ENCODE measurements around the gene TYR. TPM values are rescaled to one million over a fixed set of nuclear protein-coding genes. Genes with fewer than 3 reads are reported as not detected.
"Not testable (repeated sequence)": the region's sequence is repeated elsewhere in the genome, so short reads cannot be mapped to it uniquely, and the experiment has no call there.

The TYR gene
- total RNA-seq, 1 donor from 2014 or later: not detected

DNA sequence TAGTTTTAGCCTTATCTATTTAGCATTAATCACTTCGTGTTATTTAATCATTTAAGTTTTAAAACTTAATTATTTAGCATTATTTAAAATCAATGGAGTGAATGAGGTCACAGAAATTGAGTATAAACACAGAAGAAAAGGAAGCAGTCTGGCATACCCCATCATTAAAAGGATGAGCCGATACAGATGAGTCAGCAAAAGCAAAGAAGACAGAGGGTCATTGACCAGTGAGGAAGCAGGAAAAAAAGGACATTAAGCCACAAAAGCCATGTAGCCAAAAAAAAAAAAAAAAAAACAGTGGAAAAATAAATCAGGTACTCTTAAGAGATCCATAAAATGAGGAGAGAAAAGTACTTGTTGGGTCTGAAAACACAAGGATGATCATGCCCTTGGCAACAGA, 71.5 kb downstream of the TYR start:
- DNase-seq (no peak), ATAC-seq (ENCODE audit: poor library complexity) (no peak)
- intact Hi-C loops (cut with DNase I): no loop called here

DNA sequence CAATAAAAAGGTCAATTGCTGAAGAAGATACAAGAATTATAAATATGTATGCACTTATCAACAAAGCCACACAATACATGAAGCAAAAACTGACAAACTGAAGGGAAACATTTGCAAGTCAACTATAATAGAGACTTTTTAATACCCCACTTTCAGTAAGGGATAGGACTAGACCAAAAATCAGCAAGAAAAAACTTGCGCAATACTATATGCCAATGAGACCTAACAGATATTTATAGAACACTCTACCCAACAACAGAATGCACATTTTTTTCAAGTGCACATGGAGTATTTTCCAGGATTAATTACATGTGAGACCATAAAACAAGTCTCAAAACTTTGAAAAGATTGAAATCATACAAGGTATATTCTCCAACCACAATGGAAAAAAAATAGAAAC, 83.8 kb downstream of the TYR start:
- DNase-seq; intact Hi-C loops (cut with DNase I); ATAC-seq (ENCODE audit: poor library complexity): not testable (repeated sequence)

DNA sequence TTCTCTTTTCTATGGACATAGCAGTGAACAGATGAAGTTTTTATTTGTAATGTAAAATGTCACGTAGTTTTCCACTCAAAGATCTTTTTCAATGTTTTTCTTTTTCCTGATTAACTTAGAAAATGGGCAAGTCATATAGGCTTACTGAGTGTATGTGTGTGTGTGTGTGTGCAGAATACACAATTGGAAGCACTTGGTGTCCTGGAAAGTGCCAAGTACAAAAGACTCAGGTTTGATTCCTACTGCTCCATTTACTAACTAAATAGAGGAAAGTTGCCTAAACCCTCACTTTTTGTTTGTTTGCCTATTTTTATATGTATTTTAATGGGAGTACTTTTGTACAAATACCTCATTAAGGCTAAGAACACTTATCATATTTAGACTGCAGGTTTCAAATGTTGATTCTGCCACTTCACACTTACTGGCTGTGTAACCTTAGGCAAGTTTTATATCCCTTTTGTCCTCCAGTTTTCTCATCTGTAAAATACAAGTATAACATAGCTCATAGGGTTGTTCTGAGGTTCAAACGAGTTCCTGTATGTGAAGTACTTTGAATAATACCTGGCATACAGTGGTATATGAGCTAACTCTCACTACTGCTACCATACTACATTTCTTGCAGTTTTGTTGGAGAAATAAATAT, 90.1 kb downstream of the TYR start:
- no peak for ATAC-seq (ENCODE audit: poor library complexity)
- intact Hi-C loops (cut with DNase I): no loop called here
- DNase-seq: no peak

GRCh38 chr11:89272540-89273088, 94.9 kb downstream of the TYR start:
- DNase-seq; ATAC-seq (ENCODE audit: poor library complexity); intact Hi-C loops (cut with DNase I): not testable (repeated sequence)

DNA sequence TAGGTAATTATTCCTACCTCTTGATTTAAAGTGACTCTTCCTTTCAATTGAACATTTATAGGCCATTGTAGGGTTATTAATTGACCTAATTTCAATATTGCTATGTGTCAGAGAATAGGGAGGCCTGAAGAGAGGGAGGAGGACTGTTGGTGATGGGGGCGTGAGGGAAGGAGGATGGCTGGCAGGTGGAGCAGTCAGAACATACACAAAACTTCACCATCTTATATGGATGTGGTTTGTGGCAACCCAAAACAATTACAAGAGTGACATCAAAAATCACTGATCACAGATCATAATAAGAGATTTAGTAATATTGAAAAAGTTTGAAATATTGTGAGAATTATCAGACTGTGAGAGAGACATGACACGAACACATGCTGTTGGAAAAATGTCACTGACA, 95.5 kb downstream of the TYR start:
- ATAC-seq (ENCODE audit: poor library complexity); intact Hi-C loops (cut with DNase I); DNase-seq: not testable (repeated sequence)

DNA sequence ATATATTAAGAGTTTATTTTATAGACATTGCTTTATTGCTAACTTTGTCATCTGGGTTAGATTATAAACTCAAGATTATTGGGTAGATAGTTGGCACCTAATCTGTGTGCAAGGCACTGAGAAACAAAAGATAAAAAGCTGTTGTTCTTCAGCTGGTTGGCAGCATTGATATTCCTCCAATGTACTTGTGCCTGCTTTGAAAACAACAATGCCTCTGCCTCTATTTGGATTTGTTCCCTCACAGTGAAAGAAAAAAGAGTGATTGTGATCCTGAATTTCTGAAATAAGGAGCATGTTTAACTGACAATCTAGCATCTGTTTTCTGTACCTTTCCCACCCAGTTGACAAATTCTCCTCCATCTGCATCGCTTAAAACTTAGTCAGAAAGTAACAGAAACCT, 98.3 kb downstream of the TYR start:
- intact Hi-C loops (cut with DNase I): no loop called here
- no peak for DNase-seq
- no peak for ATAC-seq (ENCODE audit: poor library complexity)

GRCh38 chr11:89279176-89279575, 101.5 kb downstream of the TYR start:
- DNase-seq (no peak), ATAC-seq (ENCODE audit: poor library complexity) (no peak)
- intact Hi-C loops (cut with DNase I): no loop called here

DNA sequence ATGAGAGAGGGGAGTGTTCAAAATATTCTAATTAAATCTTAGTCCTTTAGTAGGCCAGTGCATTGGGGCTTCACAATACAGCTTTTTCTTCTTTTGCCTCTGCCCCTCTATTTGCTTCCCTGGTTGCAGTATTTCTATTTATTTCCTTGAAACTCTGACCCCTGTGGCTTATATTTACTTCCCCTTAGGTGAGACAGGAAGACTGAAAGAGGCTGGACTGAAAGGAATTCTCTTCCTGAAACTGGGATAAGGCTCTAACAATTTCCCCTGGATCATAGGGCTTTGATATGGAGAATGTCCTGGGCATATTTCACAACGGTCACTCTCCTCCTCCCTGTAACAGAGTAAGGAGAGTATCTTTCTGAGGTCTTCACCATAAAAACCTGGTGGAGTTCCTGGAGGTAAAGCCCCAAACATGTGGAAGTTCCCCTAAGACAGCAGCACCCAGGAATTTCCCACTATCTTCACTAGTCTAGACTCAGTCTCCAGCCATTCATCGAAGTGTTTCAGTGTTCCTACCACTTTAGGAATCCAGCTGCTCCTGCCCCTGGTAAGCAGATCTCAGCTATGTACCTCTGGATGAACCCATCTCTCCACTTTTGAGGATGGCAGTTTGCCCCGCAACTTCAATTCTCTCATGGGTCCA, 103.5 kb downstream of the TYR start:
- DNase-seq; ATAC-seq (ENCODE audit: poor library complexity); intact Hi-C loops (cut with DNase I): not testable (repeated sequence)

DNA sequence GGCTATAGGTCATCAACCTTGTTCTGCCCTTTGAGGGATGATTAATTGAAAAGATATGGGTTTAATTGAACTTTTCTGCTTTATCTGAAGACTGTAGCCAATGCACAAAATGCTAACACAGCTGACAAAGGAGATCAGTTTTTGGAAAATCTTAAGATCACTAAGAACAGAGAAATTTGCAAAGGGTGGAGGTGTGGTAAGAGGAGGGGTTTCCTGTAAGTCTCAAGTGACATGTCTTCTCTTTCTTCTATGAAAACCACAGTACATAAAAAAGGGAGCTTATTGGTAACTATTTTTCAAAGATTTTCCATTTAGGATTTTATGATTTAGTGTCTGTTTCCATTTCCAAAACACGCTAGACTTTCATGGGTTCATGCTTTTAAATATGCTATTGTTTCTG, 108.9 kb downstream of the TYR start:
- DNase-seq; intact Hi-C loops (cut with DNase I); ATAC-seq (ENCODE audit: poor library complexity): not testable (repeated sequence)

DNA sequence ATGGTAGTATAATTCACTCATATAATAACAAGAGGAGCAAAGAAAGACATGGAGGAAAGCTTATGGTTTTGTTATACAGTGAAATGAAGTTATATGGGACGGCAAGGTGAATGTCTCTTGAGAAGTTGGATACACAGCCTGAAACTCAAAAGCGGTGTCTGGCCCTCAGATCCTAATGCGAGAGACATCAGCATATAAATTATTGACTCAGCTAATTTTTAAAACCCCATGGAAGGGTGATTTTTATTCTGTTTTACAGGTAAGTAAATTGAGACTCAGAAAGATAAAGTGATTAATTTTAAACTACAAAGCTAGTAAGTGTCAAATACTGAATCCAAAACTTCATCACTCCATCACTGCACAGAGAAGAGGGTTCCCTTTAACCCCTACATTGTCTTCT, 110.3 kb downstream of the TYR start:
- intact Hi-C loops (cut with DNase I); ATAC-seq (ENCODE audit: poor library complexity): not testable (repeated sequence)

GRCh38 chr11:89293965-89294679, 116.4 kb downstream of the TYR start:
- ATAC-seq (ENCODE audit: poor library complexity) (no peak), DNase-seq (peak; percentile 46)
- intact Hi-C loops (cut with DNase I): no loop called here

More for the DNA sequence above, 110.3 kb downstream of the TYR start:
- not testable (repeated sequence) for DNase-seq

- DNase-seq; intact Hi-C loops (cut with DNase I); ATAC-seq (ENCODE audit: poor library complexity): not testable (repeated sequence)
Measured at GRCh38 chr11:89295023-89295422, 117.3 kb downstream of the TYR start.

GRCh38 chr11:89303029-89303428, 125.4 kb downstream of the TYR start:
- intact Hi-C loops (cut with DNase I); DNase-seq; ATAC-seq (ENCODE audit: poor library complexity): not testable (repeated sequence)

DNA sequence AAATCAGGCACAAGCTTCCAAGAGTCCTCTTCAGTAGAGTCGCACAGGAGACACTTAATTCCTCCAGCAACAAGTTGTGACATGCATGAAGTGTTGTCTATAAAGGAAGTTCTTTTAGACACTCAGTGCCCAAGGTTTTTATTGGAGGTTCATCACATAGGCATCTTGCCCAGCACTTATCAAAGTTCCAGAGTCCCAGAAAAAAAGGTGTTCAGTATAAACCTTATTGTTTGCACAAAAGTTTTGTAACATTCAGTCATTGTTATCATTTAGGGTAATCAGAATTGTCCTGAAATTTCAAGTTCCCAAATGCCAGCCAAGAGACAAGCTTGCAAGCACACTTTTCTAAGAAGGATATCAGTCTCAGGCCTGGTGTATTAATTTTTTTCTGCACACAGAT, 130.6 kb downstream of the TYR start:
- DNase-seq; intact Hi-C loops (cut with DNase I); ATAC-seq (ENCODE audit: poor library complexity): not testable (repeated sequence)

- DNase-seq; intact Hi-C loops (cut with DNase I); ATAC-seq (ENCODE audit: poor library complexity): not testable (repeated sequence)
Measured at GRCh38 chr11:89309321-89309985, 131.8 kb downstream of the TYR start.

DNA sequence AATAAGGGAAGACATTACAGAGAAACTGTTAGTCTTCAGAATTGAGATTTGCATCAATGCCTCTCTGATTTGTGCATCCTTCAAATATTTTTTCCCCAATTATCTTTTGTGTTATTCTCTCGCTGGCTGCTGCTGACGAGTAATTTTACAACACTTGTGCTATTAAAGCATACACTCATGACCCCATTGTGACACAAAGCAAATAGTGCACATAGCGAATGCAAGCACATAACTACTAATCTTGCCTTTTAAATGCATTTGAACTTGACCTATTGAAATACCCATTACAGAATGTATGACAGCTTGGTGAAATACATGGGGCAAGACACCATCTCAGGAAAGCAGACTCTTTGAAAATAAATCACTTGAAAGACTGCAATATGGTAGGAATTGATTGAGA, 132.9 kb downstream of the TYR start:
- DNase-seq; ATAC-seq (ENCODE audit: poor library complexity); intact Hi-C loops (cut with DNase I): not testable (repeated sequence)

DNA sequence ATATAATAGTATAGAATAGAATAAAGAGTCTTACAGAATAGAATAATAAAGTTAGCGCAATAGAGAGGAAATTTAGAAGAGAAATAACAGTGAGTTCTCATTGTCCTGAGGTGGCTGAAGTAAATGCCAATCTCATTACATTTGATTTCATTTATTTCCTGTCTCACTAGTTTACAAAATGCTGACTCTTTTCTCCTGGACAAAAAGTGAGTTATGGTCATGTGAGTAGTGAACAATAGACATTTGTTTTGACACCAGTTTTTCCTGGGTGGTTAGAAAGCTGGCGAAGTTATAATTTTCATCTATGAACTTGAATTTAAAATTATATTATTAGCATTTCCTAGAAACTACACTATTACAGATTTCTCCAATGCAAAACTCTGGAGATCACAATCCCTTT, 143.7 kb downstream of the TYR start:
- ATAC-seq (ENCODE audit: poor library complexity) (no peak), DNase-seq (no peak)
- intact Hi-C loops (cut with DNase I): no loop called here

DNA sequence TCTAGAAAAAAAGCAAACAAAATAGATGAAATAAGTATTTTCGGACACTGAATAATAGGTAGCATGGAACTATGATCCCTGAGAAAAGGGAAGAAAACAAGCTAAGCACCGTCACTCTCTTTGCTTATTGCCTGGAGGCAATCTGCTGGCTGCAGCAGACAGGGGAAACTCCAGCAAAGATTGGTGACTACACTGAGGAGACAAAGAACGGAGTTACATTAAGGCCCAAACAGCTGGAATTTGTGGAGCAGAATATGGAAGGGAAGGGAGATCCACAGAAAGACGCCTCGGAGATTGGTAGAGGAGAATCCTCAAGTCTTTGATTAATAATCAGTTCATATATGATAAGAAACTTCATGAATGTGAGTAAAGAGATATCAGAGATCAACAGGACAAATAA, 150.2 kb downstream of the TYR start:
- ATAC-seq (ENCODE audit: poor library complexity) (no peak), DNase-seq (no peak)
- intact Hi-C loops (cut with DNase I): no loop called here

DNA sequence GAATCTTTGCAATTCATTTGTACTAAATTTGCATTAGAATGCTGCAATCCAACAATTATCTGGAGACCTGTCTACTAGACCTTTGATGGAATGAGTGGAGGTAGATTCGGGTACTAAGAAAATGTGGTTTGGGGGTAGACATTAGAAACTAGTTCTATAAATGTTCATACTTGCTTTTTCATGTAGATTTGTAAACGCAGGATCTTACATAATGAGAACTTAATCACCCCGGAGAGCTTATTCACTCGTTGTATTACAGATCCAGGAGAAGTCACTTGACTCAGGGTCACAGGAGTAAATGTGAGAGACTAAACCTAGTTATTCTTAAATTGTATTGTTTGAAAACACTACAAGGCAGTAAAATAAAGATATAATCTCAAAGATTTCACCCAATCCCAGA, 154.3 kb downstream of the TYR start:
- ATAC-seq (ENCODE audit: poor library complexity); DNase-seq: not testable (repeated sequence)
- intact Hi-C loops (cut with DNase I): loop anchor here (10.0 kb wide), 1 partner anchor 73 kb away; no protein-coding TSS in a partner anchor

Measured in Right ventricle myocardium superior (tissue), 1 donor.